Femur (tissue), 1 donor: ENCODE data around the gene ABHD17C.
"Not testable (repeated sequence)": the region's sequence is repeated elsewhere in the genome, so short reads cannot be mapped to it uniquely, and the experiment has no call there.

ENCODE experiments used
- DNase-seq: peaks from one replicate; pipeline ENCODE4 v3.0.0-alpha.2; 2017

ABHD17C gene

DNA sequence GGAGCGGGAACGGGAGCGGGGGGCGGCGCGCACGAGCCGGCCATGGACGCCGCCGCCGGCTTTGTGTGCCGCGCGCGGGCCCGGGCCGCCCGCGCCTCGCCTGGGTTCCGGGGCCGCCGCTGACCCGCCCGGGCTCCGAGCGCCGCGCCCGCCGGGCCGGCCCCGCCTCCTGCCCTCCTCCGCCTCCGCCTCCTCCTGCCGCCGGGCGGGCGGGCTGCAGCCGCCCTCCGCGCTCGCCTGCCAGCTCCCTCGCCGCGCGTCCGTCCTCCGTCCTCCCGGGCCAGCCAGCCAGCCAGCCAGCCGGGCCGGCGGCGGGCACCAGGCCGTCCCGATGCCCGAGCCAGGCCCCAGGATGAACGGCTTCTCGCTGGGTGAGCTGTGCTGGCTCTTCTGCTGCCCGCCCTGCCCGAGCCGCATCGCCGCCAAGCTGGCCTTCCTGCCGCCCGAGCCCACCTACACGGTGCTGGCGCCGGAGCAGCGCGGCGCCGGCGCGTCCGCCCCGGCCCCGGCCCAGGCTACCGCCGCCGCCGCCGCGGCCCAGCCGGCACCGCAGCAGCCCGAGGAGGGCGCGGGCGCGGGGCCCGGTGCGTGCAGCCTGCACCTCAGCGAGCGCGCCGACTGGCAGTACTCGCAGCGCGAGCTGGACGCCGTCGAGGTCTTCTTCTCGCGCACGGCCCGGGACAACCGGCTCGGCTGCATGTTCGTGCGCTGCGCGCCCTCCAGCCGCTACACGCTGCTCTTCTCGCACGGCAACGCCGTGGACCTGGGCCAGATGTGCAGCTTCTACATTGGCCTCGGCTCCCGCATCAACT is at the start of gene ABHD17C:
ABHD17C (plus strand) TSS at position 212 of the 812 bp plus-strand sequence; CDS start at position 332, 120 bp downstream.
- DNase-seq: peak; percentile 70

- DNase-seq: no peak
These were observed 49.5 kb upstream of the ABHD17C start for GRCh38 chr15:80645494-80646065.

GRCh38 chr15:80647424-80647823 is 47.7 kb upstream of the ABHD17C start:
- DNase-seq: not testable (repeated sequence)

- DNase-seq: no peak
These were observed 40.8 kb upstream of the ABHD17C start for GRCh38 chr15:80654299-80654698.

DNA sequence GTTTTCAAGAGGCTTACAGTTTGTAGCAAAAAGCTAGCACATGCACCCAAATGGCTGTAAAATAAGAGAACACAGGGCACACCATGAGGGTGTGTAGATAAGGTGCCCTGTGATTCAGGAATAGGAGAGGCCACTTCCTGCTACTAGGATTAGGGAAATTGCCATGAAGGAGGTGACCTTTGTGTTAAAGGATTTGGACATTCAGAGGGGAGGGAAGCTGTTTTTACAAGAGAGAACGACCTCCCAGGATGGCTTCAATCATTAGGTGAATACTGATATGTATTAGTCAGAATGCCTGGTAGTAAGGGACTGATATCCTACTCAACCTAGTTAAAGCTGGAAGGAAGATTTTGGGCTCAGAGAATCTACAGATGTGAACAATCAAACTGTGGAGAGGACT is 35.7 kb upstream of the ABHD17C start:
- no peak for DNase-seq

DNA sequence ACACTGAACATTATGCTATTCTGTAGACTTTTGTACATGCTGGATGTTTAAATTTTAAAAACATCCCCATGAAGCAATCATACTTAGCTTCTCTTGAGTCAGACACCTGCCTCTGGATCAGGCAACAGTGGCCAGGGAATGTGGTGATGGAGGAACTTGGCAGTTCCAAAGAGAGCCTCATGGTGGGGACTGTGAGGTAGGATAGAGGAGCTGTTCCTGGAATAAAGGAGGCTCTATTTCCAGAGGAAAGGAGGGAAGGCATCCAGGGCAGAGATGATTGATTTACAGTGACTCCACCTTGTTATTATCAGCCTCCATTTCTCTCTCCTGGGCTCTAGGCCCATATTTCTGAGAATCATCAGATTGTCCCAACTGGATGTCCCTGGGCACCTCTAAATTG is 35.0 kb upstream of the ABHD17C start:
- peak; percentile 20 for DNase-seq

- no peak for DNase-seq
These were observed 33.0 kb upstream of the ABHD17C start for GRCh38 chr15:80662129-80662528.

- DNase-seq: no peak
These were observed 32.2 kb upstream of the ABHD17C start for GRCh38 chr15:80662757-80663553.

DNA sequence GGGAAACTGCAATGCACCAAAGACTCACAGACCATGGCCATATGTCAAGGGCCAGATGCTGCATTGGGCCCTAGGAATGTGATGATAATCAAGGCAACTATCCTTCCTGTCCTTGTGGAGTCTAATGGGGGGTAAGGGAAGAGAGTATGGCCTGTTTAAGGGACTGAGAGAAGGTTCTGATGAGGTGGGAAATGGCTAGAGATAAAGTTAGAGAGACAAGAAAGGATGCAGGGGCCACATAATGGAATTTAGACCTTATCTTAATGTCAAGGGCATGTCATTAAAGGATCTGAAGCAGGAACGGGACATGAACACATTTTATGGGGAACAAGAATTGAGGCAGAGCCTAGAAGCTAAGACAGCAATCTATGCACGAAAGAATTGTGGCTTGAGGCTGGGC is 30.0 kb upstream of the ABHD17C start:
- DNase-seq: no peak

GRCh38 chr15:80667936-80668335 is 27.2 kb upstream of the ABHD17C start:
- no peak for DNase-seq

DNA sequence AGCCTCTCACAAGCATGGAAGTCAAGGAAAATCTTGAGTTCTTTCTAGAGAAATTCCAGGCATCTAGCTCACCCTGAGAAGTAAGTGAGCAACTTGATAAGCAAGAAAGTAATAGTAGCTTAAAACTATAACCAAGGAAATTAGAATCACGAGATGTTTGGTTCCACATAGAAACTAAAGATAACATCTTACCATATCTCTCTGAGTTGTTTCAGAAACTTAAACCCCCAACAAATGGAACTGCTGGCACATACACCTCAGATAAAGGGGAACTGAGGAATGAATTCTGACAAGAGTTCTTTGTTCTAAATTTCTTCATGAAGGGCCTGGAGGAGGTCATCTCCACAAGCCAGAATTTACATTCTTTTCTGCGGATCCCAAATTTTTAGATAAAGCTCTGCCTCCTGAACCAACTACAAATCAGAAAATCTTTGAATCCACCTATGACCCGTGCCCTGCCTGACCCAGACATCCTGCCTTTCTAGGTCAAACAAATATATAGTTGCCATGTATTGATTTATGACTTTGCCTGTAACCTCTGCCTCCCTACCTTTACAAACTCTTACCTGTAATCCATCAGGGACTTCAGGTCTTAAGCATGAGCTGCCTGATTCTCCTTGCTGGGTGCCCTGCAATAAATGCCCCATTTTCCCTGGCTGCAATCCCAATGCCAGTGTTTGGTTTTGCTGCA is 26.4 kb upstream of the ABHD17C start:
- DNase-seq: no peak

GRCh38 chr15:80669663-80670273 is 25.3 kb upstream of the ABHD17C start:
- DNase-seq: no peak

GRCh38 chr15:80673561-80674244 is 21.4 kb upstream of the ABHD17C start:
- no peak for DNase-seq

DNA sequence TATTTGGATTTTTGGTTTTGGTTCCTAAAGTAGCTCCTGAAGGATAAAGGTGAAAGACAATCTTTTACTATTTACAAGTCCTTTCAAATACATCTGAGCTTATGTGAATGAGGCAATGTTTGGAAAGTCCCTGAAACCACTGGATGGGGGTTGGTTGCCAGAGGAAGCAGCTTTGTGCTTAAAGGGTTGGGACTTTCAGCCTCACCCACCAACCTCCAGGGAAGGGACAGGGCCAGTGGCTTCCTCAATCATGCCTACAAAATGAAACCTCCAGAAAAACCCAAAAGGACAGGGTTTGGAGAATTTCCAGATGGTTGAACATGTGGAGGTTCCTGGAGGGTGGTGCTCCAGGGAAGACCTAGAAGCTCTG is 20.9 kb upstream of the ABHD17C start:
- DNase-seq: no peak

DNA sequence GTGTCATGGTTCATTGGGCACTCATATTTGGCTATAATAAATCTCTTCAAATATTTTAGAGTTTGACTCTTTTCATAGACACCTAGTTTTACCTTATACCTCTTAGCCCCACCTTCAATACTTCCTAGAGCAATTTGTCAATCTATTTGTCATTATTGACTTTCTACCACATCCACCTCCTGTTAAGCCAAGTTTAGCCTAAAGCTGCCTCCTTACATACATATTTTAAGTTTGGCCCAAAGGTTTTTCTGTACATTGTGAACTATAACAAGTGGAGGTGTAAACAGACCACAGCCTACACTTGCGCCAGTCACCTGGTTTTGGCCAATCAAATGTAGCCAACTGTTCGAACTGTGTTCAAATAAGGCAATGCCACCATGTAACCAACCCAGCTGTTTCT is 18.1 kb upstream of the ABHD17C start:
- no peak for DNase-seq

GRCh38 chr15:80679167-80679803 is 15.8 kb upstream of the ABHD17C start:
- DNase-seq: no peak

DNA sequence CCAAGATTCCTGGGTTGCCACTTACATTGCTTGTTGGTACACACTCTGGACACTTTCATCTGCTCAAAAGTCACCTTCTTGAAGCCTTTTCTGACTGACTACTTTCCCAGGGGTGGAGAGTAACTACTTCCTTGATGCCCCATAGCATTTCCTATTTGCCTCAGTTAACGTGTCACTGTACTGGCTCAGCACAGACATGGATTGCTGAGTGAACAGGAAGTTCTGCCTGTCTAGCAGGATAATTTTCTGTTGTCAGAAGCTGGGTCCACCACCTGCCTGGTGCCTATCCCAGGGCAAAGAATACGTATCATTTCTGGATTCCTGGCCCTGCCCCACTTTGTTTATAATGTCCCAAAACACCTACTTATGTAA is 15.3 kb upstream of the ABHD17C start:
- DNase-seq: no peak

- DNase-seq: no peak
These were observed 12.9 kb upstream of the ABHD17C start for GRCh38 chr15:80682201-80682600.

DNA sequence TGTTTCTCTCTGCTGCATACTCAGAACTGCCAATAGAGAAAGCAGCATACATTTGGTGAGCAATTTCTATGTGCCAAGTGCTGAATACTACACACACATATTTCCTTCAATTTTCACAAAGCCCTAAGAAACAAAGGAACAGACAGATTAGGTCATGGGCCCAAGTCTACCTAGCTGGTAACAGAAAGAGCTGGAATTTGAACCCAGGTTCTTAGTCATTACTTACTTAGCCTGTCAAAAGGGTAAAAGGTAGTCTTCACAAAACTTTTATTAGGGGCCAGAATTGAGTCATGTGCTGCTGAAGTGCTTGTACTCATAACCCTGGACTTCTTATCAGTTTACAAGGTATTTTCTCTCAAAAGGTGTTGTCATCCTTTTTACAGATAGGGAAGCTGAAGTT is 10.4 kb upstream of the ABHD17C start:
- DNase-seq: no peak

DNA sequence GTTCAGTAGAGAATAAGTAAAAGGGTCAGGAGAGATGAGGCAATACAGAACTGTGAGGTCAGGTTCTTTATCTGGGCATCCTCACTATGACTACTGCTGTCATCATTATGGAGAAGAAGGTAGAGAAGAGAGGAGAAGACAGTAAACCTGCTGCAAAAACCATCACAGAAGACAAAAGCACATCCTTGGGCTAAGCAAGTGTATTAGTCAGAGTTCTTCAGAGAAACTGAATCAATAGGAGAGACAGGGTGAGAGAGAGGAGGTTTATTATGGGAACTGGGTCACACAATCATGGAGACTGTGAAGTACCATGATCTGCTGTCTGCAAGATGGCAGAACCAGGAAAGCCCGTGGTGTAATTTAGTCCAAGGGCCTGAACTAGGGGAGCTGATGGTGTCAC is 9.5 kb upstream of the ABHD17C start:
- DNase-seq: no peak

DNA sequence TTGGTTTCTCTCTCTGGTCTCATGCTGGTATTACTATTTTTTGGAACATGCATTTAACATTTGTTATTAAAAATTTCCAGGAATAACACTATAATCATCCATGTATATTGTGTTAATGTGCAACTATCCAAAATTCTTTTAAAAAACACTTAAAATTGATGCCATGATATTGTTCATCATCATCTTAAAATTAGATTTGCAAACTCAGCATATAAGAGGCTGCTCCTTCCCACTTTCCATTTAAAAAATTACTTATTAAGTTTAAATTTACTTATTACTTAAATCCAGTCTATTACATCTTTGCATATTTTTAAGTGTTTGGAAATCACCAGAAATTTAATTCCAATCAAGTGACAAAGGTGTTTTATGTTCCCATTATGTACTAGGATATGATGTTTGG is 5.8 kb upstream of the ABHD17C start:
- no peak for DNase-seq

DNA sequence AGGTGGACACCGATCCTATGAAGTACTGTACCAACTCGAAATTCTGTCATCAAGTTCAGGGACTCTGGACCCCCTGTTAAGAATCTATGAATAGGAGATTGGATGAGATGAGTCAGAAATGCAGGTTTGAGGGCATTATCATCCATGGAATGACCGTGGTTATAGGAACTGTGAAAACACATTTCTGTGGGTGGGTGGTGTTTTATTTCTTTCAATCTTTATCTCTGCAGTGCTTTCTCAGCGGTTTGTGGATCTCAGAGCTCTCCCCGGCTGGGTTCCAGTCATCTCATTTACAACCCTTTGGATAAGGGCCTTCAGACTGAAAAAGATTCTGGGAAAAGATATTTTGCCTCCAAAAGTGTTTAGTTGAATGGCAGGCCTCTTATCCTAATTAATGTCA is 5.4 kb upstream of the ABHD17C start:
- DNase-seq: no peak
